ENCODE results near the gene PEX5.
"Not testable (repeated sequence)": the region's sequence is repeated elsewhere in the genome, so short reads cannot be mapped to it uniquely, and the experiment has no call there.

The PEX5 gene

DNA sequence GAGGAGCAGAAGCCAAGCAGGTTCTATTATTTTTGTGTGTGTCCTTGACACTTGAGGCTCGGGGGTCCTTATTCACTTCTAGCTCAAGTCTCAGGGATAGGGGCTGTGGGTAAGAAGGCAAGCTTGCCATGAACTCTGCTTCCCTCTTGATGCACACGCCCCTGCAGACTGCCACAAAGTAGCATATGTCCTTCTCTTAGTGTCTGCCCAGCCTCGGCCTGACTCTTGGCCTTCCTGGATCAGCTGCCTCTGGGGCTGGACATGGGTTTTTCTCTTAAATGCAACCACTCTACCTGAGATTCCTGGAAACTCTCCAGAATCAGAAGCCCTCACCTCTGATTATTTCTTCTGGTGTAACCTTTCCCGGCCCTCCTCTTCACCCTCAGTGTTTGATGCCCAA lies 28.2 kb upstream of the PEX5 start:
- DNase-seq: no peak

DNA sequence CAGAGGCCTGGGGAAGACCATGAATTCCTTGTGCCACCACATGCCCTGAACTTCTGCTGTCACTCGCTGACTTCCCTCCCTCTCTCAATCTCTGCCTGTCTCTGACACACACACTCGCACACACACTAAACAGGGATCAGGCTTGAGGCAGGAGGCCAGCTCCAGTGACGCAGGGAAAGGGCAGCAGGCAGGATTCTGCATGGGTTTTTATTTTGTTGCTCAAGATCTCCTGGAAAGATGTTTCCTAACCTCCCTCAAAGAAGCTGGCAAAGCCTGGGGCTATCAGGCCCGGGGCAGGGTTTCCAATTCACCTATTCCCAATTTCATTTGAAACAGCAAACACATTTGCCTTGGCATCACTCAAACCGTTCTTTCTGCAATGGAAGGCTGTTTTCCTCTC lies 27.7 kb upstream of the PEX5 start:
- DNase-seq: no peak

DNA sequence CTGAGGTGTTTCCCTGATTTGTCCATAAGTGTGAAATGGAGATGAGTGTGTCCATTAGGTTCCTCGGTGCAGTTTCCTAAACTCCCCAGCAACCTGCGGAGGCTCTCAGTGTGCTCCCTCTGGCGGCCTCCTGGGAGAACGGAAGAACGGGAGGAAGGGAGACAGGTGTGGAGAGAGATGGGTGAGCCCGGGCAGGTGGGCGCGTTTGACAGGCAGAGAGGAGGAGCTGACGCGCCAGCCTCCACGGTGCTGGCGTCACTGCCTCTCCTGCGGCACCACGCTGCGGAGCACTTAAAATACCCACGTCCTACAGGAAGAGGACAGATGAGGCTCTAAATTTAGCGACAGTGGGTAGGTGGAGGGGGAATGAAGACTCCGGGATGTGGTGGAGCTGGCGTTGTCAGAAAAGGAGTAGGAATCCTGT lies 26.8 kb upstream of the PEX5 start:
- peak; percentile 26 for DNase-seq

DNA sequence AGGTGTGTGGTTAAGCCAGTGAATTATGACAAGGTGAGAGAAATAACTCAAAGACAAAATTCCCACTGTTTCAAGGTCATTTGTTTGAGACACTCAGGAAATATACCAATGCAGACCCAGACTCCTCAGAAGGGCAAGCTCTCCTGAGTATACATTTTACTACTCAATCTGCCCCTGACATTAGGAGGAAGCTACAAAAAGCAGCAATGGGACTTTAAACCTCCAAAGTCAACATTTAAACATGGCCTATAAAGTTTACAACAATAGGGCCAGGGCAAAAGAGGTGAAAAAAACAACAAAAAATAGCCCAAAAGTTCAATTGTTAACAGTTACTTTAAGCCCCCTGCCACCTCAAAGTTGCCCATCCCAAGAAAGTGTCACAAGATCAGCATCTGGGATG lies 19.5 kb upstream of the PEX5 start:
- DNase-seq: no peak

DNA sequence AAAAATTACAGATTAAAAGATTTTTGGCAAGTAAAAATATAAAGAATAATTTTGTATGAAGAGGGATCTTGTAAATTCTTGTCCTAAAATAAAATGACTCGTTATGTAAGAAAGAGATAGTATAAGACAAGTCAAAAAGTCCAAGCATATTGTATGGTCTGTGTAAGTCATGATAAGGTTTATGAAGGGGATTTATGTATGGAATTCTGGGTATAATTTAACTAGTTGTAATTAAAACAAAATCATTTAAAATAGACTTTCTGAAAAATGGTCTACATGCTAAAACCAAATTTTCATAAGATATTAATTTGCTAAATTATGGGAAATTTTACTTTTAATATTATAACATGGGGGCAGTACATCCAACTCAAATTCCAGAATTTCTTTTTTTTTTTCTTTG lies 17.6 kb upstream of the PEX5 start:
- DNase-seq: no peak

DNA sequence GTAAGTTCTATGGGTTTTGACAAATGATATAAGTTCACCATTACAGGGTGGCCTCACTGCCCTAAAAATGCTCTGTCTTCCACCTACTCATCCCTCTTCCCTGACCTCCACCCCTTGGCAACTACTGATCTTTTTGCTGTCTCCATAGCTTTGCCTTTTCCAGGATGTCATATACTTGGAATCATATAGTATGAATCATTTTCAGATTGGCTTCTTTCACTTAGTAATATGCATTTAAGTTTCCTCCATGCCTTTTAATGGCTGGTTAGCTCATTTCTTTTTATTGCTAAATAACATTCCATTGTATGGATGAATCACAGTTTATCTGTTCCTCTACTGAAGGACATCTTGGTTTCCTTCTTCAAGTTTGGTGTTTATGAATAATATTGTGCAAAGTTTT lies 14.0 kb upstream of the PEX5 start:
- no peak for DNase-seq

DNA sequence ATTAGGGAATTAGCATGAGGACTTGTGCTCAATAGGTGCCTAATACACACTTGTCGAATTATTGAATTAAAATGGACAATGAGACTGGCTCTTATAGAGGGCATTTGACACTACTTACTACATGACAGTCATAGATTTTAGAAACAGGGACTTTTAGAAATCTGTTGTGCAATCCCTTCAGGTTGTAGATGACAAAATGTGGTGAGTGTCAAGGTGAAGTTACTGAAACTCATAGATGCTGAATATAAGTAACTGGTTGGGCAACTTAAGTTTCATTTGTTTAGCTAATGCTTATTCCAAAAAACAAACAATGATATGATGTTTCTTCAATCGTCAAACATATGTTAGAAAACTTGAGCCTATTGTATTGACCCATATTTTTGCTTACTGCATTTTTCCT lies 12.9 kb upstream of the PEX5 start:
- no peak for DNase-seq

DNA sequence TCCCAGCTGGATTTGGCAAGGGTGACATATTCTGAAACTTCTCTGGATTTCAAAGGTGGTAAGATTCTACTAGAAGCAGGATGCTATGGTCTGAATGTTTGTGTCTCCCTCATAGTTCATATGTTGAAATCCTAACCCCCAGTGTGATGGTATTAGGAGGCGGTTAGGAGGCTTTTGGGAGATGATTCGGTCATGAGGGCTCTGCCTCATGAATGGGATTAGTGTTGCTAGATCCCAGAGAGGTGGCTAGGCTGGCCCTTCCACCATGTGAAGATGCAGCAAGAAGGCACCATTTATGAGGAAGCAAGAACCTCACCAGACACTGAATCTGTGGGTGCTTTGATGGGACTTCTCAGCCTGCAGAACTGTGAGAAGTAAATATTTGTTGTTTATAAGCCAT lies 11.0 kb upstream of the PEX5 start:
- no peak for DNase-seq

DNA sequence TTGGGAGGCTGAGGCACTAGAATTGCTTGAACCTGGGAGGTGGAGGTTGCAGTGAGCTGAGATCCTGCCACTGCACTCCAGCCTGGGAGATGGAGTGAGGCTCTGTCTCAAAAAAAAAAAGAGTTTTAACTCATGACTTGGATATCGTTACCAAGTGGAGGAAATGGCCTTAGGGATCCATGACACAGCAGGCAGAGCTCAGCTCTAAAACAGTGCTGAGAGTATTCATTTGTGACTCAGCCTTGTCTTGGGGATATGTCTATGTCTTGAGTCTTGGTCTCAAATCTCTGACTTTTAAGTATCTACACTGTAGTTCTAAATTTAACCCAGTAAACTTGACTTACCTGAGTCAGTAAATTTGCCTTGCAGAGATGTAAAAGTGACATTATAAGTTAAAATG lies 8.8 kb upstream of the PEX5 start:
- no peak for DNase-seq

DNA sequence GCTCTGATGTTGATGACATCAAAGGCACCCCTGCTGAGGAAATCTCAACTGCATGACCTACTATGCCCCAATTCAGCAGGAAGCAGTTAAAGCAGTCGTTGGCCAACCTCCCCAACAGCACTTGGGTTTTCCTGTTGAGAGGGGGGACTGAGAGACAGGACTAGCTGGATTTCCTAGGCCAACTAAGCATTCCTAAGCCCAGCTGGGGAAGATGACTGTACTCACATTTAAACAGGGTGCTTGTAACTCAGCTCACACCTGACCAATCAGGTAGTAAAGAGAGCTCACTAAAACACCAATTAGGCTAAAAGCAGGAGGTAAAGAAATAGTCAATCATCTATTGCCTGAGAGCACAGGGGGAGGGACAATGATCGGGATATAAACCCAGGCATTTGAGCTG lies 3.4 kb upstream of the PEX5 start:
- DNase-seq: not testable (repeated sequence)

DNA sequence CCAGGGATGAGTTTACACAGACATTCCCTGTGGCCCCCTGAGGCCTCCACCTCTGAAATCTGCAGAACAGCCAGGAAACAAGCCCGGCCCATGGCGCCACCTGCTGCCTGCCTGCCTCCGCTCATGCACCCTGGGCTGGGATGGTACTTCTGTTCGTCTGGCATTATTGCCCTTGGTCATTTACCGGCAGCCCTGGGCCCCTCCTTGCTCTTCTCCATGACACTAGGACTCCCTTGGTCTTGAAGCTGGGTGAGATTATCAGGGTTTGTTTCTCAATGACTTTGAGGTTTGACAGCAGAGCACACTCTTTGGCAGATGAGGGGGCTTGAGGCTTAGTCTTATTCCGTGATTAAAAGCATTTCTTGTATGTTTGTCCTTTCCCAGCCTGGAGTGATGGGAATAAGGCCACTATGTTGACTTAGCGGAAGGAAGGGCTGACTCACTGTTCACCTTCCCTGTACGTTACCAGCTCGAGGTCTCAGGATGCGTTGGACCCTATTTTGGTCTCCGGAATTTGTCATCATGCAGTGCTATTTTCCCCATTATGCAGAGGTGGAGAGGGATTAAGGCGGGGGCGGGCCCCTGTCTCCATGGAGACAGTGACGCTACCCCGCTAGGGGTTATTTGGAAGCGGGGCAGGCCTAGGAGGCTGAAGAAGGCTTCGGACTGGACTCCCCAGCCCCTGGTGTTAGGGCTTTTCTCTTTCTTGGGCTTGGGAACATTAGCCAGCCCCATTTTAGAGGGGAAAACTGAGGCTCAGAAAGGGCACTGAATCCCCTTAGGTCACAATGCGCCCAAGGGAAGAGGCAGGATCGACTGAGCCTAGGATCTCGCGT lies 706 bp upstream of the PEX5 start:
- peak; percentile 64 for DNase-seq

DNA sequence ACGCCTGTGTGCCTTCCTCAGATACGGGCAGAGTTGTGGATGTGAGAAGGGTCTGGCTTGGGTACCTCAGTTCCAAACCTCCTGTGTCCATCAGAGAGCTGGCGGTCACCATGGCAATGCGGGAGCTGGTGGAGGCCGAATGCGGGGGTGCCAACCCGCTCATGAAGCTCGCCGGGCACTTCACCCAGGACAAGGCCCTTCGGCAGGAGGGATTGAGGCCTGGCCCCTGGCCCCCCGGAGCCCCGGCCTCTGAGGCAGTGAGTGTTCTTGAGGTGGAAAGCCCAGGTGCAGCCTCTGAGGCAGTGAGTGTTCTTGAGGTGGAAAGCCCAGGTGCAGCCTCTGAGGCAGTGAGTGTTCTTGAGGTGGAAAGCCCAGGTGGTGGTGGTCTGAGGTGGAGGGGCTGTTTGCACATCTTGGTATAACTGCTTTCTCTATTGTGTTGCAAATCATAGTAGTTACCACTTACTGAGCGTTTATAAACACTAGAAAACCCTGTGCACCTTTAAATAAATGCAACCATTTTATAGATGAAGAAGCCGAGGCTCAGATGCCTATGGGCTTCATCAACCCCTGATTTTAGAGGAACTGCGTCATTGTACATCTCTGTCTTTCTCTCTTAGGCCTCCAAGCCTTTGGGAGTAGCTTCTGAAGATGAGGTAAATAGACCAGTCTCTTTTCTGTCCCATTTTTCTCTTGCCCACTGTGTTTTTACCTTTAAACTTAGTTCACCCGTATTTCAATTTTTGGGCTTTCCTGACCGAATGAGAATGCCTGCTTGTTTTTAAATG lies 976 bp downstream of the PEX5 start:
- no peak for DNase-seq

DNA sequence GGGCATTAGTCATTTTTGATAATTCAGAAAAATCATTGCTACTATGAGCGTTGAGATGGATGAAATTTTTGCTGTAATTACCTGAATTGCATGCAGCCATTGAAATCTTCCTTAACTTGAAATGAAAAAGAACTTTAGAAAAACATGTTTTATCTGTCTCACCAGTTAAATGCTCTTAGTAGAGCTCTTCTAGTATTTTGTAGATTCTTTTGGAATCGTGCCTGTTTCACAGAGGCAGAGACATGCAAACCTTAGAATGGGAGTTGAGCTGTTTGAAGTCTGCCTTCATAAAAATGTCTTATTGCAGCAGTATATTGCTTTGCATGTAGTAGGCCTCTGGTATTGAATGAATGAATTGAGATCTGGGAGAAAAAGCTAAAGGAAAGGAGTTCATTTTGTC lies 4.2 kb downstream of the PEX5 start:
- DNase-seq: no peak

DNA sequence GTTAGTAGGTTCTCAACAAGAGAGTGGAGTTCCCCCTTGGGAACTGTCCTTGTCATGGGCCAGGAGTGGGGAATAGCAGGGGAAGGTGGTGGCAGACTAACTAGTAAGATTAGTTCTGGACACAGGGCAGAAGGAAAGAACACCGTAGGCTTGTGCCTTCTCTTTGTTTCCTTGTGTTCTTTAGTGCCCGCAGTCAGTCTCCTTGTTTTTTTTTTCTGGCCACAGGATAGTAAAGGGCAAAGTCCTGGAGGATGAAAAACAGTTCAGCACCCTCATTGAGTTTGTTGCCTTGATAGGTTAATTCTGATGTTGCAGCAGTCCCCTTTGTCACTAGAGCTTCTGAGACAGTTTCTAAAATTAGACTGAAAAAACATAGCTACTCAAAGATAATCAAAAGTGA lies 8.4 kb downstream of the PEX5 start:
- no peak for DNase-seq

DNA sequence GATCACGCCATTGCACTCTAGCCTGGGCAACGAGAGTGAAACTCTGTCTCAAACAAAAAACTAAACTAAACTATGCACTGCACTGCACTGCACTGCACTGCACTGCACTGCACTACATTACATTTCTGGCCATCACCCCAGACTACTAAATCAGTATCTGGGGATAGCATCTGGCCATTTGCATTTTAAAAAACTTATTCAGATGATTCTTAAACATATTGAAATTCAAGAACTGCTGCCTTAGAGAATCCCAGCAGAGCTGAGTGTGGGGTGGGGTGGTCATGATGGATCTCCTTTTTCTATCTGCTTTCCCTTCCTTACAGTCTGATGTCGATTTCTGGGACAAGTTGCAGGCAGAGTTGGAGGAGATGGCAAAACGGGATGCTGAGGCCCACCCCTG lies 13.6 kb downstream of the PEX5 start:
- no peak for DNase-seq

DNA sequence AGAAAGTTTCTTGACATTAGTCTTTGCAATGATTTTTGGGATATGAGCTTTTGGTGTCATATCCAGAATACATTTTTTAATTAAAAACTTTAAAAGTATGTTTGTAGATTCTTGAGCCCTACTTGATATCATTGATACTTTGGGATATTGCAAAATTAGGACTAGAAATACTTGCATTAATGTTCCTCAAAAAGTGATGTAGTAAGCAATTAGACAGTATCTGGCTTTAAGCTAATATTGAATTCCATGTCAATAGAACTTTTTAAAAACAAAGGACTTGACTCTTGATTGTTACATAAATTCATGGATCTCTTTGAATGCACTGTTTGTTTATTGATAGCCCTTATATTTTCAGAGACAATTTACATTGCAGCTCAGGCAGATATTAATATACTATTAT lies 15.6 kb downstream of the PEX5 start:
- no peak for DNase-seq

DNA sequence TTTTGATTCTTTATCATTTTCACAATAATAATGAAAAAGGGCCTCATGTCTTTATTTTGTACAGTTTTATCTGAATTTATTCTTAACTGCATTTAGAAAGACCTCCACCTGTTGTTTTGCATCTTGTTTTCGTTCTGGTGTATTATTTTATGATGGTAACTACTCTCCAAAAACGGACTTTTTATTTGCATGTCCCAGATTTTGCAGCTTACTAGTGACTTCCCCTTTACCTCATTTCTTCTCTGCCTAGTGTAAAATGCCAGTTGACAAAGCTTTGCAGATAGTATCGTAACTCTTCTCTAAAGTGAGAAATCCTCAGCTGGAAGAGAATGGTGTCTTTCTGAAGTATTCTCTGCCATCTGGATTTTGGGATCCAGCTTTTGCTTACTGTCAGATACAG lies 17.2 kb downstream of the PEX5 start:
- no peak for DNase-seq

DNA sequence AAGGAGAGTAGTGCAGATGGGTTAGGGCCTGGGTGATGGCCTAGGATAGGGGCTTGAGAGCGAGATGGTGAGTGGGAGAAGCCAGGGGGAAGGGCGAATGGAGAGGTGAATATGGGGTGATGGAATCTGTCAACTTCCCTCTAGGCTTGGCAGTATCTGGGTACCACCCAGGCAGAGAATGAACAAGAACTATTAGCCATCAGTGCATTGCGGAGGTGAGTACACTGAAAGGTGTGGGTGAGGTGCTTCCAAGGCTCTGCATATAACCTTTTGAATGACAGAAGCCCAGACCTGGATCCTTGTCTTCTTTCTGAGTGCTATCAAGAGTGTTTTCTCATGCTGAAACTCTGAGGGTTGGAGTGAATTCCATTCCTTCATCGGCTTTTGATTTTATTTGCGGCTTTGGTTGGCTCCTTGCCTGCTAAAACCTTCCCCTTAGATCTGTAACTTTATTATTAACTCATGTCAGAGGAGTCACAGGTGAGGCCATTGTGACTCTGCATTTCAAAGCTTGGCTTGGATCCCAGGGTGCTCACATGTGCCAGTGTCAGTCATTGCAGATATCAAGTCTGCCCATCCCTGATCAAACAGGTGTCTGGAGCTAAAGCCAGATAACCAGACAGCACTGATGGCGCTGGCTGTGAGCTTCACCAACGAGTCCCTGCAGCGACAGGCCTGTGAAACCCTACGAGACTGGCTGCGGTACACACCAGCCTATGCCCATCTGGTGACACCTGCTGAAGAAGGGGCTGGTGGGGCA lies 18.6 kb downstream of the PEX5 start:
- no peak for DNase-seq

DNA sequence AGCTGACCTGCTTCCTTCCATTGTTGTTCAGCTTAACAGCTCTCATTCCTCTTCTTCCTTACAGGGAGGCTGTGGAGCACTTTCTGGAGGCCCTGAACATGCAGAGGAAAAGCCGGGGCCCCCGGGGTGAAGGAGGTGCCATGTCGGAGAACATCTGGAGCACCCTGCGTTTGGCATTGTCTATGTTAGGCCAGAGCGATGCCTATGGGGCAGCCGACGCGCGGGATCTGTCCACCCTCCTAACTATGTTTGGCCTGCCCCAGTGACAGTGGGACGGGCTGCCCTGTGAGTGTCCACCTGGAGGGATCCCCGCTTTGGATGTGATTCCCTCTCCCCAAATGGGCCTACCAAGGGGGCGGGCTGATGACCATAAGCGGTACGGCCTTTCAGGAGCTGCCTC lies 20.5 kb downstream of the PEX5 start:
- DNase-seq: no peak

DNA sequence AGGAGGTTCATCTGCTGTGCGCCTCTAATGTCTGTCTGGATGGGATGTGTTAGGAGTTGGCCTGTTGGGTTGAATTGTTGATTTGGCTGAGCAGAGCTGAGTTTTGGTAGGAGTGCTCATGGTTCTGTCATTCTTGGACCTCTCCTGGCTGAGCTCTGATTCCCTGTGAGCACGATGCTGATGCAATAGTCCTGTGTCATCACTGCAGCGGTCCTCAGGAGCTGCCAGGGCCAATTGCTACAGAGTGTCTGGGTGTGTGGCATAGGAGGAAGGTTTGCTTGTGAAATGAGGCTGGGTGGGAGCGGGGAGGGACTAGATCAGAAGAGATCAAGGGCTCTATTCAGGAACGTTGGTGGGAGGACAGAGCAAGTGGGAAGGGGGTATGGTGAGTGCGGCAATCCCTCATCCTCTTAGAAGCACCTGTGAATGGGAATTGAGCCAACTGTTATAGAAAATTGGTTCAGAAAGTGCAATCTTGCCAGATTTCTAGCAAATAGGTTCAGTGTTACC lies 21.2 kb downstream of the PEX5 start:
- DNase-seq: no peak

DNA sequence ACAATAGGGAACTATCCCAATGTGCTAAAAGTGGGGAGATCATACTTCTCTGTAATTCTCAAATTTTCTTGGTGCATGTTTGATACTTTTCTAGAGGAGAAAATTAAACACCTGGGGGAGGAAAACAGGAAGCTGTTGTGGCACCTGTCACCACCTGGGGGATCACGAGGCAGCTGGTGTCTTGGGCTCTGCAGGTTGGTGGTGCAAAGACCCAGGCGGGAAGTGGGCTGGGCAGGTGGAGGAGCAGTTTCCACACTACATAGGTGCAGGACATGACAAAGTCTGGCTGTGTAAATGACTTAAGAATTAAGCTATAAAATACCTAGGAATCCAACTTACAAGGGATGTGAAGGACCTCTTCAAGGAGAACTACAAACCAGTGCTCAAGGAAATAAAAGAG lies 23.2 kb downstream of the PEX5 start:
- DNase-seq: no peak

DNA sequence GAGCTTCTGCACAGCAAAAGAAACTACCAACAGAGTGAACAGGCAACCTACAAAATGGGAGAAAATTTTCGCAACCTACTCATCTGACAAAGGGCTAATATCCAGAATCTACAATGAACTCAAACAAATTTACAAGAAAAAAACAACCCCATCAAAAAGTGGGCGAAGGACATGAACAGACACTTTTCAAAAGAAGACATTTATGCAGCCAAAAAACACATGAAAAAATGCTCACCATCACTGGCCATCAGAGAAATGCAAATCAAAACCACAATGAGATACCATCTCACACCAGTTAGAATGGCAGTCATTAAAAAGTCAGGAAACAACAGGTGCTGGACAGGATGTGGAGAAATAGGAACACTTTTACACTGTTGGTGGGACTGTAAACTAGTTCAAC lies 24.3 kb downstream of the PEX5 start:
- not testable (repeated sequence) for DNase-seq

DNA sequence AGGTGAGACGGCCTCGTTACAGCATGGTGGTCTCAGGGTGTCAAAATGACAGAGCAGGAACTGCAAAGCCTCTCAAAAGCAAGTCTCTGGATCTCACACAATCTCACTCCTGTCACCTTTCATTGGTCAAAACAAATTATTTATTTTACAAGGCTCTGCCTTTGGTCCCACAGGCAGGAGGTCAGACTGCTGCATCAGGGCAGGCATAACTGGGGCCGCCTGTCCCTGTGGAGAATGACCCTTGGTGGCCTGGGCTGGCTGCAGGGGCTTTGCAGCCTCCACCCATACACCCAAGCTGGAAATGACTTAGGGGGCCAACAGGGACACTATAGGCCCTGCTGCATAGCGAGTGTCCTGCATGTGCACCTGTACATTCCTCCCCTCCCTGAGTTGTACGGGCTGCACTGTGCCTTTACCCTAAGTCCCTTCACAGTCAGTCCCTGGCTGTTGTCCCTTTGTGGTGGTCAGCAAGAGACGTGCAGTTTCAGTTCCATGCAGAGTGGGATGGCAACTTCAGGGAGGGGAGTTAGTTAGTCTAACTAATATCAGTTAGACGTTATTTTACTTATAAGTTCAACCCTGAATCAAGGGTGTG lies 28.1 kb downstream of the PEX5 start:
- DNase-seq: no peak
